ENCODE data around the gene WNT10A.
"Not testable (repeated sequence)": the region's sequence is repeated elsewhere in the genome, so short reads cannot be mapped to it uniquely, and the experiment has no call there.

Gene WNT10A

GRCh38 chr2:218895326-218895725, 14.7 kb downstream of the WNT10A start:
- DNase-seq: no peak

DNA sequence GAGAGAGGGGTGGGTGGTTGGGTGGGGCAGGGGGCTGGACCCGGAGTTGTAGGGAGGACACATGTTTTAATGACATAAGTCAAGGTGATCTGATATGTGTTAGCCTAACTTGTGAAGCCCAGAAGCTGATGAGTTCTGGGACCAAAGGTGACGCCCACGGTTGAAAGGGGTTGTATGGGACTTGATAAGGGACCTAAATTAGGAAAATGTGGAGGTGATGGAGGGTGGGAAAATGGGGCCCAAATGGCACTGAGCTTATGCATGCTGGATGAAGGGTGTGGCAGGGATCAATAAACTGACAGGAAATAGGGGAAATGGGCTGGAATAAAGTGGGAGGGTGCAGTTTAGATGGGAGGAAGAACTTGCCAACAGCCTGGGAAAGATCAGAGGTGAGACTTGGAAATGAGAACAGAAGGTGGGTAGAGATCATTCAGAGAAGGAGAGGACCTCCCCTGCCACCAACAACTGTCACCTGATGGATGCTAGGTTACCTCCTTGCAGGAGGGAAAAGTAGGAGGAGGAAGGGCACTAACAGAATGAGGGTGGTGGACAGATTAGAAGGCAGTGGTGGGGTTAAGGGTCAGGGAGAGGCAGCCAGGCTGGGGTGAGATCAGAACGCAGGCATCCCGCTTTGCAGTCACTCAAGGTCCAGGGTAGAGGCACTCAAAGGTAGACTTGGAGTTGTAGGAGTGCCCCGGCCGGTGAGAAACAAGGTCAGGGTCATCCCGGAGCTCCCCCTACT, 15.3 kb downstream of the WNT10A start:
- DNase-seq: no peak

GRCh38 chr2:218896501-218897393, 16.1 kb downstream of the WNT10A start:
- no peak for DNase-seq

DNA sequence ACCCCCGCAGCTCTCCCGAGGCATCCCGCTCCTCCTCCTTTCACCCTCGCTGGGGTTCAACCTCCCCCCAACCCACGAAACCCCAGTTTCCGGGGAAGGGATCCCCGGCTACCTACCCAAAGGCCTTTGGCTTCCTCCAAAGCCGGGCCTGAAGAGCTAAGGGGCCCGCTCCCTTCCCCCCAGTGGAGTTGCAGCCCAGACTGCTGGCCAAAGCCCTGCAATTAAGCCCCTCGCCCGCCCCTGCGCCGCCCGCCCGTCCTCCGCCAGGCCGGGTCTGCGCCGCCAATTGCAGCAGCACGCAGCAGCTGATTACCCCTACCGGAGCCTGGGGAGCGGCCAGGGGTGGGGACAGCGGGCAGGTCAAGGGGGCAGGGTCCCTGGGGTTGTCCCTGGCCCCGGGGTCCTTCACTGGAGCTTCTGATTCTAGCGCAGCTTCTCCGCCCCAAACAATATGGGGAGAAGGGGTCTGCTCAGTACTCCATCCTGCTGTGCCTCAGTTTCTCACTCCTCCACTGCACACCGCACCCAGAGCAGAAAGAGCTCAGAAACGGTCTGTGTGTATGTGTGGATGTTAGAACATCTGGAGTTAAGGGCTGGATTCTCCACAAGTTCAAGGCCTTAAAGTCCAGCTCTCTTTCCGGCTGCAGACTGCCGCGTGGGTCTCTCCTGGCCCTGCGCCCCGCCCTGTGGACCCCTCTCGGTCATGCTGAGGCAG, 16.9 kb downstream of the WNT10A start:
- DNase-seq: no peak

- no peak for DNase-seq
These were observed 17.6 kb downstream of the WNT10A start for GRCh38 chr2:218898109-218898878.

GRCh38 chr2:218899147-218899546, 18.5 kb downstream of the WNT10A start:
- DNase-seq: no peak

DNA sequence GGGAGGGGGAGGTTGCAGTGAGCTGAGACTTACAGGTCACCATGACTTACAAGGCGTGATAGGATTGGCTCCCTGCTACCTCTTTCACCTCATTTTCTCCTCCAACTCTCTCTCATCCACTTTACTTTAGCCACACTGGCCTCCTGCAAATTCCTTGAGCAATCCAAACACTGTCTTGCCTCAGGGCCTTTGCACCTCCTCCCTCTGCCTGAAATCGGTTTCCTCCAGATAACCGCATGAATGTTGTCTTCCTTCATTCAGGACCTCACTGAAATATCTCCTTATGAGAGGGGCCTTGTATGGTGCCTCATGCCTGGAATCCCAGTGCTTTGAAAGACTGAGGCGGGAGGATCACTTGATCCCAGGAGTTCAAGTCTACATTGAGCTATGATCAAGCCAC, 21.8 kb downstream of the WNT10A start:
- no peak for DNase-seq

- no peak for DNase-seq
These were observed 23.5 kb downstream of the WNT10A start for GRCh38 chr2:218904176-218904575.

GRCh38 chr2:218908721-218909619, 28.3 kb downstream of the WNT10A start:
- peak; percentile 25 for DNase-seq

DNA sequence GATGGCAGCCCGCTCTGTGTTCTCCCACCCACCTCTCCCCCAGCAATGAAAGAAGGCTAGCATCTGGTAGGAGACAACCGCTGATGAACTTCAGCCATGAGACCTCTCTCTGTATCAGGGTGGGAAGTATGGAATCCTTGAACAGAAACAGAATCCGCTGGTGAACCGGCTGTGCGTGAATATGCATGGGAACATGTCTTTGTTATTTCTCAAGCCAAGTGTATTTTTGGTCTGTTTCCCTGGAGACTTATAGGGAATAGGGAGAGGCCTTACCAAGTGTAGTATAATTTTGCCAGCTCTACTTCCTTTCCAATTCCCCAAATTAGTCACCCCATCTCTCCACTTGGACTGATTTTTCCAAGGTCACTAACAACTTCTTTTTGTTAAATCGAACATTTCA, 30.1 kb downstream of the WNT10A start:
- no peak for DNase-seq

DNA sequence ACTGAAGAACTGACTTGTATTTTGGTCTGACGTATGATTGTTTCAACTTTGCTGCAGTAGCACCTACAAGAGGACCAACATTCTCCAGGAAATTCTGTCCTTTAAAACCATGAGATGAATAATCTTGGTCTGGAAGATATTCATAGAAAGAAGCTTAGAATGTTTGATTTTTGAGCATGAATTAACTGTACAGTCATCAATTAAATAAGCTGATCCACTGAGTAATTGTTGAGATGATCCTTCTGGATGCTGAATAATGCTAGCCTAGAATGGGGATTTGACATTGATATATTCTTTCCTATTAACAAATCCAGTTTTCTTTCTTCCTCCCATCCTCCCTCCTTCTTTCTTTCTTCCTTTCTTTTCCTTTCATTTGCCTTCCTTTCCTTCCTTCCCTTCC, 39.9 kb downstream of the WNT10A start:
- DNase-seq: no peak

GRCh38 chr2:218924757-218925156, 44.1 kb downstream of the WNT10A start:
- no peak for DNase-seq

GRCh38 chr2:218925434-218925833, 44.8 kb downstream of the WNT10A start:
- no peak for DNase-seq

DNA sequence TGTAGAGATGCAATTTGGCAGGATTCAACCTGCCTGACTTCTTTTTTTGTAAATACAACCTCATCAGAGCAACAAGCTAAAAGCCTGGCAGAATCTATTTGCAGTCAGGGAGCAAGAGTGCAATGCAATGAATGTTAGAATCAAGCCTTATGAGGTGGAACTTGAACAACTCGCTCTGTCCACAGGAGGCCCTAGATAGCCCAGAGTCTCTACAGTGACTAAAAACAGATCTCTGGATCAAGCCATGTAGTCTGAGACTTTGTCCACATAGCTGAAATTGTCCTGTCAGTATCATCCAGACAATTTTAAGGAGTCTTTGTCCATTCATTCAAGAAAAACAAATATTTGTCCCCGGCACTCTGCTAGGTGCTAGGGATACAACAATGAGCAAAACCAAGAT, 46.8 kb downstream of the WNT10A start:
- no peak for DNase-seq

DNA sequence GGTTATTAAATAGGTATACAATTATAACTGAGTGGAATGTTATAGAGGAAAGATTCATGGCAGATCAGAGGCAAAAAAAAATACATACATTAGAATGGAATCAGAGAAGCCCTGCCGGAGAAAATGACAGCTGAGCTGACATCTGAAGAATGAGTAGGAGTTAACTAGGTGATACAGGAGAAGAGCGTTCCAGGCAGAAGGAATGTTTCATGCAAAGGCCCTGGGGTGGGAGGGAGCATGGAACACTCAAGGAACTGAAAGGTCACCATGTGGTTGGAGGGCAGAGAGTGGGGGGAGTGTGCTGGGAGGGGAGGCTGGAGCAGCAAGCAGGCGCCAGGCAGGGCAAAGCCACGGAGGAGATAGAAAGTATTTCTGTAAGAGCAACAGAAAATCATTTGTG, 47.2 kb downstream of the WNT10A start:
- no peak for DNase-seq

DNA sequence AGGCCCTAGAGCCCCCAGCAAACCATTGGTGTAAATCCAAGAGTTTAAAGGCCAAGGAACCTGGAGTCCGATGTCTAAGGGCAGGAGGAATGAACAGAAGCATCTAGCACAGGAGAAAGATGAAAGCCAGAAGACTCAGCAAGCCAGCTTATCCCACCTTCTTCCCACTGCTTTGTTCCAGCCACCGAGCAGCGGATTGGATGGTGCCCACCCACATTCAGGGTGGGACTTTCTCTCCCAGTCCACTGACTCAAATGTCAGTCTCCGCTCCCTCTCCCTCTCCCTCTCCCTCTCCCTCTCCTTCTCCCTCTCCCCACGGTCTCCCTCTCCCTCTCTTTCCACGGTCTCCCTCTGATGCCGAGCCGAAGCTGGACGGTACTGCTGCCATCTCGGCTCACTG, 49.8 kb downstream of the WNT10A start:
- DNase-seq: not testable (repeated sequence)

DNA sequence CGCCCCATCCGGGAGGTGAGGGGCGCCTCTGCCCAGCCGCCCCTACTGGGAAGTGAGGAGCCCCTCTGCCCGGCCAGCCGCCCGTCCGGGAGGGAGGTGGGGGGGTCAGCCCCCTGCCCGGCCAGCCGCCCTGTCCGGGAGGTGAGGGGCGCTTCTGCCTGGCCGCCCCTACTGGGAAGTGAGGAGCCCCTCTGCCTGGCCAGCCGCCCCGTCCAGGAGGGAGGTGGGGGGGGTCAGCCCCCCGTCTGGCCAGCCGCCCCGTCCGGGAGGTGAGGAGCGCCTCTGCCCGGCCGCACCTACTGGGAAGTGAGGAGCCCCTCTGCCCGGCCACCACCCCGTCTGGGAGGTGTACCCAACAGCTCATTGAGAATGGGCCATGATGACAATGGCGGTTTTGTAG, 51.1 kb downstream of the WNT10A start:
- DNase-seq: not testable (repeated sequence)

All from NCI-H187 treated with DMSO at 0.1 percent for 48 hours (cell line).